B cell (primary cell): Measurements from ENCODE around the gene BCHE. TPM values are rescaled to one million over a fixed set of nuclear protein-coding genes. Genes with fewer than 3 reads are reported as not detected.

Experiments
- ATAC-seq: fragments of 200-7000 bp; cut with Tn5 transposase; one replicate; pipeline ENCODE4 v1.10.0; 2021; ENCODE audit warnings: low read depth, mild to moderate bottlenecking, moderate number of reproducible peaks, moderate library complexity
- CTCF ChIA-PET: fragments of 350-600 bp; sonication (Branson Sonifier 250); formaldehyde crosslinking; loops from one replicate; lab custom pipeline; 2021; ENCODE audit warnings: antibody characterized with exemption, inconsistent platforms; lab: Charles Lee
- POLR2A ChIA-PET: fragments of 350-600 bp; sonication (Branson Sonifier 250); formaldehyde crosslinking; loops from one replicate; lab custom pipeline; 2021; ENCODE audit warnings: antibody characterized with exemption; lab: Charles Lee
- DNase-seq: peaks from one replicate; pipeline ENCODE4 v3.0.0; 2013
- H2AFZ ChIP-seq: 2 replicates; pipeline ENCODE4 v1.6.1; 2012; ENCODE audit warnings: mild to moderate bottlenecking, low read depth, low read length; ENCODE audit not compliant: insufficient read depth, poor library complexity, severe bottlenecking
- H3K27ac ChIP-seq, 2 donors: 1 replicate in 1 of 2; 2 replicates in 1 of 2; pipeline ENCODE4 v1.5.1; 2012 to 2013; ENCODE audit warnings: low read length in 2 of 2, mild to moderate bottlenecking in 2 of 2, moderate library complexity in 1 of 2
- H3K27me3 ChIP-seq, 4 experiments: fragments of 200-600 bp in 1 of 4; sonication (generic) in 1 of 4; replicated peaks in 1 of 4; 1 replicate in 2 of 4; 2 replicates in 2 of 4; pipeline versions ENCODE4 v1.6.1 to v1.7.0; 2013 to 2016; ENCODE audit warnings: low read length in 3 of 4, mild to moderate bottlenecking in 2 of 4, mixed read lengths in 1 of 4, moderate library complexity in 1 of 4; ENCODE audit not compliant: insufficient read depth in 4 of 4, control insufficient read depth in 3 of 4; ENCODE audit errors: control extremely low read depth in 1 of 4
- H3K36me3 ChIP-seq, 2 experiments: replicated peaks in 1 of 2; 1 replicate in 1 of 2; 2 replicates in 1 of 2; pipeline versions ENCODE4 v1.6.1 to v1.7.1; 2013; ENCODE audit warnings: low read length in 1 of 2; ENCODE audit not compliant: insufficient read depth in 2 of 2, control insufficient read depth in 1 of 2; ENCODE audit errors: control extremely low read depth in 1 of 2, extremely low read depth in 1 of 2
- H3K4me1 ChIP-seq, 2 donors: fragments of 200-600 bp in 1 of 2; sonication (generic) in 1 of 2; 1 replicate in 1 of 2; 2 replicates in 1 of 2; pipeline versions ENCODE4 v1.5.1 to v1.6.1; 2013 to 2017; ENCODE audit warnings: low read length in 2 of 2; ENCODE audit not compliant: control insufficient read depth in 2 of 2, insufficient read depth in 2 of 2
- H3K4me2 ChIP-seq: replicated peaks from 2 replicates; pipeline ENCODE3; 2012; ENCODE audit warnings: mild to moderate bottlenecking, low read depth, low read length; ENCODE audit not compliant: poor library complexity, severe bottlenecking
- H3K4me3 ChIP-seq, 5 experiments: fragments of 200-600 bp in 1 of 5; sonication (generic) in 1 of 5; 1 replicate in 3 of 5; 2 replicates in 2 of 5; pipeline versions ENCODE4 v1.5.1 to v1.7.0; 2011 to 2016; ENCODE audit warnings: low read length in 4 of 5, mild to moderate bottlenecking in 4 of 5, low read depth in 2 of 5, control low read depth in 1 of 5, moderate library complexity in 1 of 5; ENCODE audit not compliant: insufficient read depth in 1 of 5; ENCODE audit errors: control extremely low read depth in 1 of 5, extremely low read depth in 1 of 5
- H3K79me2 ChIP-seq: fragments of 200-600 bp; sonication (generic); one replicate; pipeline ENCODE4 v1.6.0; 2016; ENCODE audit warnings: low read length; ENCODE audit not compliant: control insufficient read depth, insufficient read depth
- H3K9ac ChIP-seq: fragments of 200-600 bp; sonication (generic); 2 replicates; pipeline ENCODE4 v1.6.1; 2017; ENCODE audit warnings: mild to moderate bottlenecking, low read length, moderate library complexity
- H3K9me3 ChIP-seq, 3 donors: one replicate each; pipeline versions ENCODE4 v1.6.1 to v1.7.1; 2013; ENCODE audit warnings: low read length in 2 of 3; ENCODE audit not compliant: control insufficient read depth in 2 of 3, insufficient read depth in 1 of 3; ENCODE audit errors: control extremely low read depth in 1 of 3
- H4K20me1 ChIP-seq: 2 replicates; pipeline ENCODE4 v1.6.0; 2012; ENCODE audit warnings: mild to moderate bottlenecking, low read length; ENCODE audit not compliant: insufficient read depth, control insufficient read depth, poor library complexity, severe bottlenecking
- H3K27ac Mint-ChIP-seq: one replicate; pipeline ENCODE4 v1.8.0; 2021; ENCODE audit warnings: mixed read lengths
- H3K27me3 Mint-ChIP-seq: one replicate; pipeline ENCODE4 v1.8.0; 2021; ENCODE audit warnings: mixed read lengths
- H3K4me1 Mint-ChIP-seq: one replicate; pipeline ENCODE4 v1.8.0; 2021; ENCODE audit warnings: mixed read lengths
- H3K4me3 Mint-ChIP-seq: one replicate; pipeline ENCODE4 v1.8.0; 2021; ENCODE audit warnings: mixed read lengths
- H3K9me3 Mint-ChIP-seq: one replicate; pipeline ENCODE4 v1.8.0; 2022; ENCODE audit warnings: mixed read lengths; ENCODE audit not compliant: insufficient read depth
- CTCF ChIP-seq: fragments of 200-600 bp; IDR thresholded peaks from one replicate; pipeline ENCODE4 v1.8.0; 2022; ENCODE audit warnings: antibody characterized with exemption, mild to moderate bottlenecking
- EZH2 ChIP-seq: IDR thresholded peaks from 2 replicates; pipeline ENCODE4 v1.6.1; 2012; ENCODE audit warnings: borderline replicate concordance, low read depth, mild to moderate bottlenecking, moderate library complexity, low read length; ENCODE audit not compliant: insufficient read depth, poor library complexity, severe bottlenecking
- WGBS: methylation state at CpG from one replicate; pipeline ENCODE4 v1.1.5; 2013; ENCODE audit warnings: missing lambda C conversion rate; ENCODE audit not compliant: insufficient coverage; 5-methylcytosine and 5-hydroxymethylcytosine counted together
- intact Hi-C: fragments of 100-400 bp; cut with micrococcal nuclease; formaldehyde crosslinking; loops from one replicate; pipeline ENCODE4 v1.10.0; 2022
- polyA plus RNA-seq: library from polyadenylated mRNA; depleted of rRNA; stranded (reverse); fragments of >200 nt; gene quantifications from 2 replicates; pipeline ENCODE4 v1.2.3, GENCODE V29; 2012
- total RNA-seq, 2 donors: library from RNA; stranded (reverse); fragments of 120-200 nt in 1 of 2; gene quantifications; 1 replicate in 1 of 2; 2 replicates in 1 of 2; pipeline versions ENCODE4 v1.2.3 to v1.2.4, GENCODE V29; 2013 to 2022

The BCHE gene
- total and polyA plus RNA-seq, 2 donors (not counting 1 experiment from before 2014, with no cell fraction given): not detected

- H3K4me1 ChIP-seq: no peaks in the 10 kb centered on the region
- intact Hi-C loops: no loop called here
- H3K36me3 ChIP-seq: no peaks in the 10 kb centered on the region
- H4K20me1 ChIP-seq: no peaks in the 10 kb centered on the region
- H3K27ac Mint-ChIP-seq: no peak overlapping the region
- no peak overlapping the region for H3K9ac ChIP-seq
- no peak overlapping the region for H3K4me3 ChIP-seq
- H2AFZ ChIP-seq: no peak overlapping the region
- H3K4me1 Mint-ChIP-seq: no peaks in the 10 kb centered on the region
- no peaks in the 10 kb centered on the region for H3K27me3 Mint-ChIP-seq
- peaks cover 2% of the 10 kb centered on the region for H3K9me3 Mint-ChIP-seq
- no peak for DNase-seq
- no CpG with 5 or more reads among the region's 3 CpGs for WGBS
- peaks cover 0 to 1% (median 0%) of the 10 kb centered on the region in 3 donors for H3K9me3 ChIP-seq
- no peak overlapping the region for H3K27ac ChIP-seq
- H3K27me3 ChIP-seq: no peaks in the 10 kb centered on the region
- POLR2A ChIA-PET: no interaction called here
- no peak for ATAC-seq
- TF ChIP-seq EZH2: no peak
- TF ChIP-seq CTCF: no peak
- no peak overlapping the region for H3K4me2 ChIP-seq
- no peak overlapping the region for H3K4me3 Mint-ChIP-seq
- no peaks in the 10 kb centered on the region for H3K79me2 ChIP-seq
- CTCF ChIA-PET: no interaction called here
Measured at GRCh38 chr3:165784337-165784736, 52.9 kb downstream of the BCHE start.

GRCh38 chr3:165783383-165783782 is 53.8 kb downstream of the BCHE start:
- no peaks in the 10 kb centered on the region for H4K20me1 ChIP-seq
- H3K9me3 Mint-ChIP-seq: peaks cover 2% of the 10 kb centered on the region
- H3K9ac ChIP-seq: no peak overlapping the region
- TF ChIP-seq CTCF: no peak
- TF ChIP-seq EZH2: no peak
- H3K4me3 Mint-ChIP-seq: no peak overlapping the region
- 60% methylated on average over 1 of the region's 1 CpG for WGBS
- no peak overlapping the region for H3K4me3 ChIP-seq
- H3K4me1 Mint-ChIP-seq: no peaks in the 10 kb centered on the region
- H3K36me3 ChIP-seq: no peaks in the 10 kb centered on the region
- no peak overlapping the region for H3K27ac ChIP-seq
- no peak overlapping the region for H3K4me2 ChIP-seq
- ChIA-PET POLR2A (no interaction called here), CTCF (no interaction called here)
- DNase-seq (no peak), ATAC-seq (no peak)
- intact Hi-C loops: no loop called here
- no peak overlapping the region for H2AFZ ChIP-seq
- H3K27me3 ChIP-seq: no peaks in the 10 kb centered on the region
- no peaks in the 10 kb centered on the region for H3K27me3 Mint-ChIP-seq
- no peaks in the 10 kb centered on the region for H3K79me2 ChIP-seq
- H3K27ac Mint-ChIP-seq: no peak overlapping the region
- H3K9me3 ChIP-seq: peaks cover 0 to 1% (median 0%) of the 10 kb centered on the region in 3 donors
- H3K4me1 ChIP-seq: no peaks in the 10 kb centered on the region
